C4-2B (cell line): ENCODE measurements around the gene INPP5J.

Source experiments
- ZFX ChIP-seq: fragments of 450-650 bp; IDR thresholded peaks from 2 replicates; pipeline ENCODE4 v1.6.1; 2017
- TF ChIP-seq, protein P1 (sequence below): fragments of 450-650 bp; conservative IDR thresholded peaks from 2 replicates; pipeline ENCODE4 v1.5.1; 2017; ENCODE audit warnings: mild to moderate bottlenecking

DNA sequence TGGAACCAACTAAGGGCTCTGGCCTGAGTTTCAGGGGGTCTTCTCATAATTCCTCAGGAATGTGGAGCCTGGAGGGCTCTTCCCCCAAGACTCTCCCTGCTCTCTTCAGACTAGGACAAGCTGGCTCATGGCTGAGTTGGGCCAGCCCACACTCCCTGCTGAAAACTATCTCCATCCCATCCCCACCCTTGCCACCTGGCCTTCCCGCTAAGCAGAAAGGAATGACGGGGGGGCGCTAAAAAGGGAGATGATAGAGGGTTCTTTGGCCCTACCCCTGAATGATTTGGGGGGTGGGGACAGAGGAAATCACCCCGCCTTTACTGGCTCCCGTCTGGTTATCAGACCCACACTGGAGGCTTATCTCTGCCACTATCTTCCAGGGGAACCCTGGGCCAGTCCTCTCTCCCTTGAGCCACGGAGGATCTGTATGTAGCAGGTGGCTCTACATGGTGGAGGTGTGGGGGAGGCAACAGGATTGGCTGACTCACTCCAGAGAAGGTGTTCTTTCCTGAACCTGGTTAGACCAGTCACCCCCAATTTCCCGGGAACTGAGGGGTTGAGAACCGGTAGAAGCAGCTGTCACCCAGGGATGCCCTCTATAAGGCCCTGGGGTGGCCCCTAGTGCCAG lies 35.9 kb upstream of the INPP5J start:
- TF ChIP-seq, protein P1, sequence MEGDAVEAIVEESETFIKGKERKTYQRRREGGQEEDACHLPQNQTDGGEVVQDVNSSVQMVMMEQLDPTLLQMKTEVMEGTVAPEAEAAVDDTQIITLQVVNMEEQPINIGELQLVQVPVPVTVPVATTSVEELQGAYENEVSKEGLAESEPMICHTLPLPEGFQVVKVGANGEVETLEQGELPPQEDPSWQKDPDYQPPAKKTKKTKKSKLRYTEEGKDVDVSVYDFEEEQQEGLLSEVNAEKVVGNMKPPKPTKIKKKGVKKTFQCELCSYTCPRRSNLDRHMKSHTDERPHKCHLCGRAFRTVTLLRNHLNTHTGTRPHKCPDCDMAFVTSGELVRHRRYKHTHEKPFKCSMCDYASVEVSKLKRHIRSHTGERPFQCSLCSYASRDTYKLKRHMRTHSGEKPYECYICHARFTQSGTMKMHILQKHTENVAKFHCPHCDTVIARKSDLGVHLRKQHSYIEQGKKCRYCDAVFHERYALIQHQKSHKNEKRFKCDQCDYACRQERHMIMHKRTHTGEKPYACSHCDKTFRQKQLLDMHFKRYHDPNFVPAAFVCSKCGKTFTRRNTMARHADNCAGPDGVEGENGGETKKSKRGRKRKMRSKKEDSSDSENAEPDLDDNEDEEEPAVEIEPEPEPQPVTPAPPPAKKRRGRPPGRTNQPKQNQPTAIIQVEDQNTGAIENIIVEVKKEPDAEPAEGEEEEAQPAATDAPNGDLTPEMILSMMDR = no peak
- no peak for TF ChIP-seq ZFX
